HG03060 (cell line): Measurements from ENCODE around the gene APOE.
"Not testable (repeated sequence)": the region's sequence is repeated elsewhere in the genome, so short reads cannot be mapped to it uniquely, and the experiment has no call there.

ENCODE experiments used
- ATAC-seq: cut with Tn5 transposase; IDR thresholded peaks from one replicate; pipeline ENCODE4 v1.9.1; 2021; ENCODE audit warnings: low read depth, moderate number of reproducible peaks; ENCODE audit not compliant: unreplicated experiment

APOE gene

DNA sequence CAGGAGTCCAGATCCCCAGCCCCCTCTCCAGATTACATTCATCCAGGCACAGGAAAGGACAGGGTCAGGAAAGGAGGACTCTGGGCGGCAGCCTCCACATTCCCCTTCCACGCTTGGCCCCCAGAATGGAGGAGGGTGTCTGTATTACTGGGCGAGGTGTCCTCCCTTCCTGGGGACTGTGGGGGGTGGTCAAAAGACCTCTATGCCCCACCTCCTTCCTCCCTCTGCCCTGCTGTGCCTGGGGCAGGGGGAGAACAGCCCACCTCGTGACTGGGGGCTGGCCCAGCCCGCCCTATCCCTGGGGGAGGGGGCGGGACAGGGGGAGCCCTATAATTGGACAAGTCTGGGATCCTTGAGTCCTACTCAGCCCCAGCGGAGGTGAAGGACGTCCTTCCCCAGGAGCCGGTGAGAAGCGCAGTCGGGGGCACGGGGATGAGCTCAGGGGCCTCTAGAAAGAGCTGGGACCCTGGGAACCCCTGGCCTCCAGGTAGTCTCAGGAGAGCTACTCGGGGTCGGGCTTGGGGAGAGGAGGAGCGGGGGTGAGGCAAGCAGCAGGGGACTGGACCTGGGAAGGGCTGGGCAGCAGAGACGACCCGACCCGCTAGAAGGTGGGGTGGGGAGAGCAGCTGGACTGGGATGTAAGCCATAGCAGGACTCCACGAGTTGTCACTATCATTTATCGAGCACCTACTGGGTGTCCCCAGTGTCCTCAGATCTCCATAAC lies at the start of gene APOE:
TSS of gene APOE (plus strand) at position 360 of the 724 bp plus-strand sequence. CDS start 829 bp downstream, outside the sequence.
- no peak for ATAC-seq

DNA sequence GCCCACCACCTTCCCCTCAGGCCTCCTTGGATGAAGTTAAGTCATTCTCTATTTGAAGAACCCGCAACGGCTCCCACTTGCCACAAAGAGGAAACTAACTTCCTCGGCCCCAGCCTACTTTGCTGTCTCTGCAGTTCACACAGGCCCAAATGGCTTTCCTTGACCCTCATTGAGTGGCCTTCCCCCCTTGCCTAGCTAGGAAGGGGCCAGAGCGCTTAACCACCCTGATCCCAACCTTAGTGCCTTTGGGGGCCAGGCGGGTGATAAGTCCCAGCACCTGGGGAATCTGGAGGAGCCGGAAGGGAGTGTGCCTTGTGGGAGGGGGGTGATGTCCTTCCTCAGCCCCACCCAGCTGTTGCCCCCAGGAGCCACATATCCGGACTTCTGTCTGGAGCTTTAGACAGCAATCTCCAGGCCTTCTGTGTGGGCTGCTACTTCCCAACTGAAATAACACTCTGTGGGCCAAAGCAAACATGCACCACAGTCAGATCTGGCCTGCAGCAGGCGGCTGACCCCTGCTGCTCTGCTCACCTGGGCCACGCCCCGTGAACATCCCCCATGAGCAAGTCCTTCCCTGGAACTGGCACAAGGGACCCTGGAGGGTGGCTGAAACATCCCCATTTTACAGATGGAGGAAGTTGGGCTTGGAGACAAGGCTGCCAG lies 49.0 kb upstream of the APOE start:
- no peak for ATAC-seq

DNA sequence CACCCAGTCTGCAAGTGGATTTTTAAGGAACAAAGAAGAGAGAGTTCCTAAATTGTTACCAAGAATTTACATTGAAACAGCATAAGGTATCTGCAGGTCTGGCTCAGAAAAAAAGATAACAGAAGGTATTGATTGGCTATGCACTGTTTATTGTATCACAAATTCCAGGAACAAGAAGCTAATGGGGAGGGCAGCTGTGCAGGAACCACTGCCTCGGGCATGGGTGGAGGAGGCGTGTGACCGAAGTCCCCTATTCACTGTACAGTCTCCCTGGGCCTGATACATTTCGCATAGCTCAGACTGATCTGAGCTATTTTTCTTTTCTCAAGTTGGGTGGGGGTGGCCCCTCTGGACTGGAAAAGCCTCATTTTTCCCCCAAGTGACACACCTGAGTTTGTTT lies 47.8 kb upstream of the APOE start:
- ATAC-seq = no peak

DNA sequence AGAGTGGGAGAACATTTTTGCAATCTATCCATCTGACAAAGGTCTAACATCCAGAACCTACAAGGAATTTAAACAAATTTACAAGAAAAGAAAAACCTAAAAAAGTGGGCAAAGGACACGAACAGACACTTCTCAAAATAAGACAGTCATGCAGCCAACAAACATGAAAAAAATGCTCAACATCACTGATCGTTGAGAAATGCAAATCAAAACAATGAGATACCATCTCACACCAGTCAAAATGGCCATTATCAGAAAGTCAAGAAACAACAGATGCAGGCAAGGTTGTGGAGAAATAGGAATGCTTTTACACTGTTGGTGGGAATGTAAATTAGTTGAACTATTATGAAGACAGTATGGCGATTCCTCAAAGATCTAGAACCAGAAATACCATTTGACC lies 44.0 kb upstream of the APOE start:
- ATAC-seq = not testable (repeated sequence)

DNA sequence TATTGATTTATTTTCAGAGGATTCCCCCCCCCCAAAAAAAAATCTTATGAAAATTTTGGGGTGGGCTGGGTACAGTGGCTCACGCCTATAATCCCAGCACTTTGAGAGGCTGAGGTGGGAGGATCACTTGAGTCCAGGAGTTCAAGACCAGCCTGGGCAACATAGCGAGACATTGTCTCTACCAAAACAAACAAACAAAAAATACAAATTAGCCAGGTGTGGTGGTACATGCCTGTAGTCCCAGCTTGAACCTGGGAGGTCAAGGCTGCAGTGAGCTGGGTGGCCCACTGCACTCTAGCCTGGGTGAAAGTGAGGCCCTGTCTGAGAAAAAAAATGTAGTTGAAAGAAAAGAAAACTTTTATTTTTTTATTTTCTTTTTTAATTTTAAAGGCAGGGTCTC lies 41.6 kb upstream of the APOE start:
- ATAC-seq = no peak

DNA sequence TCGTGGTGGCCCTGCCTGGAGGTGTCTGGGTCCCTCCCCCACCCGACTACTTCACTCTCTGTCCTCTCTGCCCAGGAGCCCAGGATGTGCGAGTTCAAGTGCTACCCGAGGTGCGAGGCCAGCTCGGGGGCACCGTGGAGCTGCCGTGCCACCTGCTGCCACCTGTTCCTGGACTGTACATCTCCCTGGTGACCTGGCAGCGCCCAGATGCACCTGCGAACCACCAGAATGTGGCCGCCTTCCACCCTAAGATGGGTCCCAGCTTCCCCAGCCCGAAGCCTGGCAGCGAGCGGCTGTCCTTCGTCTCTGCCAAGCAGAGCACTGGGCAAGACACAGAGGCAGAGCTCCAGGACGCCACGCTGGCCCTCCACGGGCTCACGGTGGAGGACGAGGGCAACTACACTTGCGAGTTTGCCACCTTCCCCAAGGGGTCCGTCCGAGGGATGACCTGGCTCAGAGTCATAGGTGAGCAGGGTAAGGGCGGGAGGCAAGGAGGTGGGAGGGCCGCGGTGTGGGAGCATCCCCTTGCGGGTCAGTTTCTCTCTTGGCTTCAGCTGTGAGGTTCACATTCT lies 40.3 kb upstream of the APOE start:
- no peak for ATAC-seq

DNA sequence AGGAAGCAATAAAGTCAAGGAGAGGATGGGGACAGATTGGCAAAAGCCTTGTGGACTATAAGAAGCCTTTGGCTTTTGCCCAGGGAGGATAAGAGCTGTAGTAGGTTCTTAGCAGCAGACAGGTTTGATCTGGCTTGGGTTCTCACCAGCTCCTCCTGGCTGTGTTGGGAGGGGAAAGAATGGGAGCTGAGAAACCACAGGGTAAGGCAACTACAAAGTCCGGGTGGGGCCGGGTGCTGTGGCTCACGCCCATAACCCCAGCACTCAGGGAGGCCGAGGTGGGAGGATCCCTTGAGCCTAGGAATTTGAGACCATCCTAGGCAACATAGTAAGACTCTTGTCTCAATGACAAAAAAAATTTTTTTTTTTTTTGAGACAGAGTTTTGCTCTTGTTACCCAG lies 38.9 kb upstream of the APOE start:
- no peak for ATAC-seq

DNA sequence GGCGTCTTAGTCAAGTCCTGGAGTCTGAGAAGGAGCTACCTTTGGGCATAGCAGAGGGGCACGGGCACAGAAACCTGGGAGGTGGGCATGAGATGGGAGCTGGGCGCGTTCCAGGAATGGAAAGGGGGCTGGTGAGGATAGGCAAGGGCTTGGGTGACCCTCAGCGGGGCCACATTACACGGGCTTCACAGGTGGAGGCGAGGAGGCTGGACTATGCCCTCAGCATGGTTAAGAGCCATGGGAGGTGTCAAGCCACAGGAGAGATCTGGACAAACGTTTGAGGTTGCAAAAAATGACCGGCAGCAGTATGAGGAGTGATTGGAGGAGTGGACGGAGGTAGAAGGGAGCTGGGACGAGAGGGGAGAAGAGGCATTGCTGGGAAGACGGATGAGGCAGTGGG lies 38.0 kb upstream of the APOE start:
- no peak for ATAC-seq

DNA sequence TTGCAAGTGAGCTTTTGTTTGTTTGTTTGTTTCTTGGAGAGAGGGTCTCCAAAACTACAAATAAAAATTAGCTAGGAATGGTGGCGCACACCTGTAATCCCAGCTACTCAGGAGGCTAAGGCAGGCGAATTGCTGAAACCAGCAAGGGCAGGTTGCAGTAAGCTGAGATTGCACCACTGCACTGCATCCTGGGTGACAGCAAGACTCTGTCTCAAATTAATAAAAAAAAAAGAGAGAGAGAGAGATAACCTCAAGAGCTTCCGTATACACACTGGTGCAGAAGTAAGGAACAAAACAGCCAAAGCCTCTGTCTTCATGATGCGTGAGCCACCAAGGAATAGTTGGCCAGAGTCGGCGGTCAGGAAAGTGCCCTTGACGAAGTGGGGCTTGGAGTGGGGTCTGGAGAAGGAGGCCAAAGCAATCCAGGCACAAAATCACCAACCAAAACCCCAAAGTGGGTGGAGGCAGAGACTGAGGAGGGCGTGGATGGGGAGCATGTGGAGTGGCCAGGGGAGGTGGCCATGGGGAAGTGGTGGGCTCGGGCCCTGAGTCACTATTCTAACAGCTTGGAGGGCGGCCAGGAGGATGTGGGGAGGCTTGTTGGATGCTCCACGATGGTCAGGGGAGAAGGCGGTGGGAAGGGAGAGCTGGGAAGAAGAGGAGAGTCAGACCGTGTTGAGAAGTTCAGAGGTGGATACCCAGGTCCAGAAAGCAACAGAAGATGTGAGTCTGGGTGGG lies 35.7 kb upstream of the APOE start:
- ATAC-seq = no peak

DNA sequence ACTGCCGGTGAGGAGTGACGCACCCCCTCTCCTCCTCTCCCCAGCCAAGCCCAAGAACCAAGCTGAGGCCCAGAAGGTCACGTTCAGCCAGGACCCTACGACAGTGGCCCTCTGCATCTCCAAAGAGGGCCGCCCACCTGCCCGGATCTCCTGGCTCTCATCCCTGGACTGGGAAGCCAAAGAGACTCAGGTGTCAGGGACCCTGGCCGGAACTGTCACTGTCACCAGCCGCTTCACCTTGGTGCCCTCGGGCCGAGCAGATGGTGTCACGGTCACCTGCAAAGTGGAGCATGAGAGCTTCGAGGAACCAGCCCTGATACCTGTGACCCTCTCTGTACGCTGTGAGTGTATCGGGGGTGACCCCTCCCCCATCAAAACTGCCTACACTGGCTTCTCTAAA lies 33.8 kb upstream of the APOE start:
- no peak for ATAC-seq

DNA sequence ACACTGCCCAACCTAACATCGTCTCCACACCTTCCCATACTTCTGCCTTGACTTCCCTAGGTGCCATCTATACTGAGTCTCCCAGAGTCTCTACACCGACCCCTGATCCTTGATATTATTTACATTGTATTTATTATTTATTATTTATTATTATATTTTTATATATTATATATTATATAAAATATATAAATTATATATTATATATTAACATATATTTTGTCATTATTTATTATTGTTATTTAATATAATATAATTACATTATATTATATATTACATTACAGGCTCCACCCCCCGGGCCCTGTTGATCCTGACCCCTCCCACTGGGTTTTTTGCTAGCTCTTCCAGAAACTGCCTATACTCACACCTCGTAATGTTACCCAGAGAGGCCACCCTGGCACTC lies 32.9 kb upstream of the APOE start:
- ATAC-seq = no peak

DNA sequence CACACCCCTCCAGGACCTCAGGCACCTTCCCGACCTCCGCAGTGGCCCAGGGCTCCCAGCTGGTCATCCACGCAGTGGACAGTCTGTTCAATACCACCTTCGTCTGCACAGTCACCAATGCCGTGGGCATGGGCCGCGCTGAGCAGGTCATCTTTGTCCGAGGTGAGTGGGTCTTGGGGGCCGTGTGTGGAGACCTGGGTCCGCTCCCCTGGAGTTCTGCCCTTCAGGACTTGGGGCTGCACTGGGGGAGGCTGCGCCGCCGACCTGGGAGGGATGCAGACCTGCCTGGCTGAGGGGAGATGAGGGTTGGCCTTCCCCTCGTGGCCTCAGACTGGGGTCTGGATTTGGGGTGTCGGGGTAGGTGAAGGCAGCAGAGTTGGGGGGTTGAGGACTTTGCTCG lies 31.3 kb upstream of the APOE start:
- ATAC-seq = no peak

DNA sequence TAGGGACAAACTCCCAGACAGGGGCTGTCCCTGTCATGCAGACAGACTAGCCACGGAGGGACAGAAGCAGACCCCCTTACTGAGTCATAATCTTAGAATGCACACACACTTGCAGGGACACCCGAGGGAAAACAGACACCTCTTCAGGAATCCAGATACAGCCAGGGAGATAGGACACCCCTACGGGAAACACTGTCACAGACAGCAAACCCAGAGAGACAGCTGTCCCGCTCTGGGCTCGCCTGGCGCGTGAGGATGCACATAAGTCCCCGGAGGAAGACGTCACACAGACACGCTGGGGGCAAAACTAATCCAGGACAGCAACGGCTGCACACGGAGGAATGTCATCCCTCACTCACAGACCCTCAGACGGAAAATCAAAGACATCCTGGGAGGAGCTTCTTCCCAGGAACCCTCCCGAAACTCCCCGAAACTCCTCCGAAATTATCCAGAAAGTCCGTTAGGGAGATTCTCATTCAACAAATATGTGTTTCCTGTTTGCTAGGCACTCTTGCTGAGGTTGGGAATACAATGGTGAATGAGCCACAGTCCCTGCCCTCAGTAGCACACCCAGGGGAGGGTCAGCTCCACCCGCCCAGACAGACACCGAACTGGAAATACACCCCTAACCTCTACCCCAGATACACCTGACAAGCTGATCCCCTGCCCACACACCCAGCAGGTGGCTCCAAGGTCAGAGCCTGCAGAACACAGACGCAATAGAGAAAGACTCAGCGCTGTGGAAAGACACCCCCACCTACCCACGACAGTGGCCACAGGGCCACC lies 29.7 kb upstream of the APOE start:
- no peak for ATAC-seq

DNA sequence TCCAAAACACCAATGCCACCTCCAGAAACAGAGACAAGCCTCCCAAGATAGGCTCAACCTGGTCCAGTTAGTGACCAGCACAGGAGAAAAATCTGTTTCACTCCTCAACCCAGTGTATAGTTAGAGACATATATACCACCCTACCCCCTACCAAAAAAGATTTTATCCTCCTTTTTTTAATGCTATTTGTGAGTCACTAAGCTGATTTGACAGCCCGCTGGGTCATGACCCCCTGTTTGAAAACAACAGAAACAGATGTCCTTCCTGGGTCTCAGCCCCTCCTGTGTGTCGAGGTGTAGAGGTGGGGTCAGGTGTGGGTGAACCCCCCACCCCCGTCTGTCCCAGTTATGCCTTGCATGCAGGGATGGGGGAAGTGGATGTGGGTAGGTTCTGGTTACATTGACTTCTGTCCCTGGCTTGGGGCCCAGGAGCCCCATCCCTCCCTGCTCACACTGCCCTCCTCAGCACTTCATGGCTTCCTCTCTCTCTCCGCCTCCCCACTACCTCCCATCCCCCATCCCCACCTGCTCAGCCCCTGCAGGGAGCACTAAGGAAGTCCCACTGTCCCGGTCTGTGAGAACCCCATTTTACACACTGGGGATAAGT lies 28.6 kb upstream of the APOE start:
- ATAC-seq = no peak

DNA sequence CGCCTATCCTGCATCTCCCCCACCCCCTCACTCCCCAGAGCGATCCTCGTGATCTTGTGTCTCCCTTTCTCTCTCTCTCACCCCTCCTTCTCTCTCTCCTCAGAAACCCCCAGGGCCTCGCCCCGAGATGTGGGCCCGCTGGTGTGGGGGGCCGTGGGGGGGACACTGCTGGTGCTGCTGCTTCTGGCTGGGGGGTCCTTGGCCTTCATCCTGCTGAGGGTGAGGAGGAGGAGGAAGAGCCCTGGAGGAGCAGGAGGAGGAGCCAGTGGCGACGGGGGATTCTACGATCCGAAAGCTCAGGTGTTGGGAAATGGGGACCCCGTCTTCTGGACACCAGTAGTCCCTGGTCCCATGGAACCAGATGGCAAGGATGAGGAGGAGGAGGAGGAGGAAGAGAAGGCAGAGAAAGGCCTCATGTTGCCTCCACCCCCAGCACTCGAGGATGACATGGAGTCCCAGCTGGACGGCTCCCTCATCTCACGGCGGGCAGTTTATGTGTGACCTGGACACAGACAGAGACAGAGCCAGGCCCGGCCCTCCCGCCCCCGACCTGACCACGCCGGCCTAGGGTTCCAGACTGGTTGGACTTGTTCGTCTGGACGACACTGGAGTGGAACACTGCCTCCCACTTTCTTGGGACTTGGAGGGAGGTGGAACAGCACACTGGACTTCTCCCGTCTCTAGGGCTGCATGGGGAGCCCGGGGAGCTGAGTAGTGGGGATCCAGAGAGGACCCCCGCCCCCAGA lies 27.3 kb upstream of the APOE start:
- no peak for ATAC-seq

DNA sequence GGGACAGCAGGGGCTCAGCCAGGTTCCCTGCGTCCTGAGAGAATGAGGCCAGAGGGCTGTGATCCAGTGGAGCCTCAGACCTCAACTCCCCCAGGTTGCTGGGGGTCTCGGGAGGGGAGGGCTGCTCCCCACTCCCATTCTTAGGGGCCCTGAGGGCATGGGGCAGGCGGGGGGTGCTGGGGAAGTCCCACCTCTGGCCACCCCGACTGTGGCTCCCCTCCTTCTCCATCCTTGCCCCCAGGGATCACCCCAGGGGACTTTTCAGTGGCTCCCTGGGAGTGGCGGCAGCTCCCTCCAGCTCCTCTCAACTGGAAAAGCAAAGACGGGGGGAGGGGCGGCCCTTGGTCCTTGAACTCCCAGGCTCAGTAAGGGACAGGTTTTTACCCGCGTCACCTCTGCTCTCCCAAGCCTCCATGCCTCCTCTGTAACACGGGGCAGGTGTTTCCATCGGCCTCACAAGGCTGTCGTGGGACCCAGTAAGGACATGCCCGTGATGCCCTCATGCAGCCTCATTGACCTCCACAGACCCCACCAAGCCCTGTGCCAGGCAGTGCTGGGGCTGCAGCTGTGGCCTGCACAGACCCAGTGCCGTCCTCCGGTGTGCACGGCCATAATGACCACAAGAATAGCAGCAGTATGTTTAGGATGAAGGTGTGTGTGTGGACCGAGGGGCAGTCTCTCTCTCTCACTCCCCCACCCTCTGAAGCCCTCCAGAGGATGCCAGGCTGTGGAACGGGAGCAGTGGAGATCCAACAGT lies 26.1 kb upstream of the APOE start:
- ATAC-seq = no peak

DNA sequence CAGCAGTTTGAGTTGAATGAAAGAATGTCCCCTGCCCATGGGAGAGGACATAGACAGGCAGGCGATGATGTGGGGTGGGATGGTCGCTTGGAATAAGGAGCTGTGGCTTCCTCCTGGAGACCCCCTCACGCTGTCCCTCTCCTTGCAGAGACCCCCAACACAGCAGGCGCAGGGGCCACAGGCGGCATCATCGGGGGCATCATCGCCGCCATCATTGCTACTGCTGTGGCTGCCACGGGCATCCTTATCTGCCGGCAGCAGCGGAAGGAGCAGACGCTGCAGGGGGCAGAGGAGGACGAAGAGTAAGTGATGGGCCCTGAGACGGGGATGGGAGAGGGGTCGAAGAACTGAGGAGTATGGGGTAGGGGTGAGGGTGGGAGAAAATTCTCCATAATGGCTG lies 23.5 kb upstream of the APOE start:
- no peak for ATAC-seq

DNA sequence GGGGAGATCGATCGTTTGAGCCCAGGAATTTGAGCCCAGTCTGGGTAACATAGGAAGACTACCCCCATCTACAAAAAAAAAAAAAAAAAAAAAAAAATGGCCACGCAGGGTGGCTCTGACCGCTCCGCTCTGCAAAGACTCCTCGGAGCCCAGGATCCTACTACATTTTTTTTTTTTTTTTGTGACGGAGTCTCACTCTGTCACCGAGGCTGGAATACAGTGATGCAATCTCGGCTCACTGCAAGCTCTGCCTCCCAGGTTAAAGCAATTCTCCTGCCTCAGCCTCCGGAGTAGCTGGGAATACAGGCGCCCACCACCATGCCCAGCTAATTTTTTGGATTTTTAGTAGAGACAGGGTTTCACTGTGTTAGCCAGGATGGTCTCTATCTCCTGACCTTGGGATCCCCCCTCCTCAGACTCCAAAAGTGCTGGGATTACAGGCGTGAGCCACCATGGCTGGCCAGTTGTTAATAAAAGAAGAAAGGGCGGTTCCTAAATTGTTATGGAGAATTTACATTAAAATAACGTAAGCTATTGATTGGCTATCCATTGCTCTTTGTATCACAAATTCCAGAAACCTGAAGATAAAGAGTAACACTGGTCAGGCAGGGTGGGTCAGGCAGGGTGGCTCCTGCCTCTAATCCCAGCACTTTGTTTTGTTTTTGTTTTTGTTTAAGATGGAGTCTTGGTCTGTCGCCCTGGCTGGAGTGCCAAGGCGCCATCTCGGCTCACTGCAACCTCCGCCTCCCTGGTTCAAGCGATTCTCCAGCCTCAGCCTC lies 22.8 kb upstream of the APOE start:
- not testable (repeated sequence) for ATAC-seq
